Peyer's patch (tissue), 4 donors: ENCODE data around the gene NPR3.

ENCODE experiments used
- POLR2A ChIP-seq, 2 donors: fragments of 450-650 bp; IDR thresholded peaks; one replicate each; pipeline ENCODE4 v1.5.1; 2017; ENCODE audit warnings: antibody characterized with exemption in 2 of 2, mild to moderate bottlenecking in 2 of 2, moderate library complexity in 2 of 2
- TF ChIP-seq, protein P1 (sequence below), 6 experiments: fragments of 450-650 bp in 4 of 6; fragments of 200-600 bp in 2 of 6; sonication (generic) in 1 of 6; IDR thresholded peaks; one replicate each; pipeline ENCODE4 v1.5.1; 2017 to 2019; ENCODE audit warnings: antibody characterized with exemption in 6 of 6, mild to moderate bottlenecking in 3 of 6, moderate library complexity in 1 of 6

DNA sequence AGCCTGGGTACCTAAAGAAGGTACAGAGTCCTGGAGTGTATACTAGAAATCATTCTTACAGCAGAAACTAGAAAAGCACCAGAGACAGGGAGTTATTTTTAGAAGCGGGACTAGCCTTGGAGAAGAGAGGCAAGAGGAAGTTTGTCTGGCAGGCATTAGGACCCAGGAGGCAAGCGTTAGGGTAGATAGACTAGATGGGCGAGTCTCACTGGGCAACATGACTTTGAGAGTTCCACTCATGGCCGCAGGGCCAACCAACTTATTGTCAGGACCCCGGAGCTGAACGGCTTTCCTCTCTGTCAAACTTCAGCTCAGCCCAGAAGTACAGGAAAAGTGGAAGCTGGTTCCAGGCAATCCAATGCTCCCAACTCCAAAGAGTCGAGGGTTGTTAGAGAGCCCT lies 34.1 kb upstream of the NPR3 start:
- TF ChIP-seq, protein P1, sequence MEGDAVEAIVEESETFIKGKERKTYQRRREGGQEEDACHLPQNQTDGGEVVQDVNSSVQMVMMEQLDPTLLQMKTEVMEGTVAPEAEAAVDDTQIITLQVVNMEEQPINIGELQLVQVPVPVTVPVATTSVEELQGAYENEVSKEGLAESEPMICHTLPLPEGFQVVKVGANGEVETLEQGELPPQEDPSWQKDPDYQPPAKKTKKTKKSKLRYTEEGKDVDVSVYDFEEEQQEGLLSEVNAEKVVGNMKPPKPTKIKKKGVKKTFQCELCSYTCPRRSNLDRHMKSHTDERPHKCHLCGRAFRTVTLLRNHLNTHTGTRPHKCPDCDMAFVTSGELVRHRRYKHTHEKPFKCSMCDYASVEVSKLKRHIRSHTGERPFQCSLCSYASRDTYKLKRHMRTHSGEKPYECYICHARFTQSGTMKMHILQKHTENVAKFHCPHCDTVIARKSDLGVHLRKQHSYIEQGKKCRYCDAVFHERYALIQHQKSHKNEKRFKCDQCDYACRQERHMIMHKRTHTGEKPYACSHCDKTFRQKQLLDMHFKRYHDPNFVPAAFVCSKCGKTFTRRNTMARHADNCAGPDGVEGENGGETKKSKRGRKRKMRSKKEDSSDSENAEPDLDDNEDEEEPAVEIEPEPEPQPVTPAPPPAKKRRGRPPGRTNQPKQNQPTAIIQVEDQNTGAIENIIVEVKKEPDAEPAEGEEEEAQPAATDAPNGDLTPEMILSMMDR (IDR thresholded peaks at IDR 0.05) = no peak
- no peak for TF ChIP-seq POLR2A (IDR thresholded peaks at IDR 0.05)
